ENCODE measurements around the gene MACF1. TPM values are rescaled to one million over a fixed set of nuclear protein-coding genes. Genes with fewer than 3 reads are reported as not detected.
A peak's percentile ranks its signal among the peaks of the same experiment; 100 is the strongest.

Gene MACF1
- total and polyA plus RNA-seq, 2 of the 13 experiments (the other 11 are each of a cell fraction or from before 2014, with no cell fraction given) = 36.7 to 65.4 TPM

GRCh38 chr1:39409055-39409816, 204.7 kb downstream of the MACF1 start (continued):
- no peak for TF ChIP-seq ZBTB46 (CRISPR knock-in tag; IDR thresholded peaks at IDR 0.05; ENCODE audit: borderline replicate concordance)
- TF ChIP-seq ZNF430 (CRISPR knock-in tag; IDR thresholded peaks at IDR 0.05) = 0 out of 2 replicates have a peak, but pooled peaks have one; percentile 61
- no peak for TF ChIP-seq ZNF549 (CRISPR knock-in tag; IDR thresholded peaks at IDR 0.05)
- no peak for TF ChIP-seq PTBP1 (IDR thresholded peaks at IDR 0.05; ENCODE audit: low read depth, low read length, poor library complexity, severe bottlenecking)
- no peak for TF ChIP-seq ZNF230 (CRISPR knock-in tag; IDR thresholded peaks at IDR 0.05)
- no peak for TF ChIP-seq ZNF441 (CRISPR knock-in tag; IDR thresholded peaks at IDR 0.05; ENCODE audit: borderline replicate concordance)
- no peak for TF ChIP-seq ZNF362 (CRISPR knock-in tag; IDR thresholded peaks at IDR 0.05; ENCODE audit: borderline replicate concordance)
- TF ChIP-seq NR0B2 (CRISPR knock-in tag; IDR thresholded peaks at IDR 0.05) = no peak
- TF ChIP-seq ZMYM3 (CRISPR knock-in tag; IDR thresholded peaks at IDR 0.05) = no peak
- no peak for TF ChIP-seq USF2 (IDR thresholded peaks at IDR 0.05; ENCODE audit: low read depth, low read length)
- no peak for TF ChIP-seq USF2 (CRISPR knock-in tag; IDR thresholded peaks at IDR 0.05; ENCODE audit: borderline replicate concordance)
- no peak for TF ChIP-seq ZSCAN9 (CRISPR knock-in tag; IDR thresholded peaks at IDR 0.05; ENCODE audit: borderline replicate concordance)
- no peak for TF ChIP-seq ZSCAN12 (CRISPR knock-in tag; IDR thresholded peaks at IDR 0.05)
- no peak for TF ChIP-seq ZBTB3 (CRISPR knock-in tag; IDR thresholded peaks at IDR 0.05; ENCODE audit: borderline replicate concordance, low read depth)
- no peak for TF ChIP-seq PITX1 (CRISPR knock-in tag; IDR thresholded peaks at IDR 0.05)
- TF ChIP-seq NCOA2 (CRISPR knock-in tag; IDR thresholded peaks at IDR 0.05) = peak; percentile 8; the same call in 1 of the 2 replicates
- no peak for TF ChIP-seq RFX3 (CRISPR knock-in tag; IDR thresholded peaks at IDR 0.05)
- TF ChIP-seq BATF2 (CRISPR knock-in tag; IDR thresholded peaks at IDR 0.05) = no peak
- 0 out of 2 replicates have a peak, but pooled peaks have one; percentile 26 for TF ChIP-seq ZHX1 (CRISPR knock-in tag; IDR thresholded peaks at IDR 0.05; ENCODE audit: low read depth)

All from HepG2 (cell line).